Measurements from ENCODE around the gene TPSD1.
"Not testable (repeated sequence)": the region's sequence is repeated elsewhere in the genome, so short reads cannot be mapped to it uniquely, and the experiment has no call there.

The TPSD1 gene

GRCh38 chr16:1281517-1281916 lies 25.6 kb downstream of the TPSD1 start:
- DNase-seq (ENCODE audit: low read depth in 2 of 2) = no peak

- DNase-seq (ENCODE audit: low read depth in 2 of 2) = no peak
Observed at GRCh38 chr16:1282324-1282973, 26.6 kb downstream of the TPSD1 start.

- DNase-seq (ENCODE audit: low read depth in 2 of 2) = no peak
Observed at GRCh38 chr16:1283296-1283695, 27.4 kb downstream of the TPSD1 start.

GRCh38 chr16:1283996-1284616 lies 28.2 kb downstream of the TPSD1 start:
- DNase-seq (ENCODE audit: low read depth in 2 of 2) = no peak

GRCh38 chr16:1285669-1286512 lies 30.0 kb downstream of the TPSD1 start:
- no peak for DNase-seq (ENCODE audit: low read depth in 2 of 2)

- DNase-seq (ENCODE audit: low read depth in 2 of 2) = no peak
Observed at GRCh38 chr16:1286513-1287094, 30.7 kb downstream of the TPSD1 start.

GRCh38 chr16:1287982-1288670 lies 32.3 kb downstream of the TPSD1 start:
- no peak for DNase-seq (ENCODE audit: low read depth in 2 of 2)

DNA sequence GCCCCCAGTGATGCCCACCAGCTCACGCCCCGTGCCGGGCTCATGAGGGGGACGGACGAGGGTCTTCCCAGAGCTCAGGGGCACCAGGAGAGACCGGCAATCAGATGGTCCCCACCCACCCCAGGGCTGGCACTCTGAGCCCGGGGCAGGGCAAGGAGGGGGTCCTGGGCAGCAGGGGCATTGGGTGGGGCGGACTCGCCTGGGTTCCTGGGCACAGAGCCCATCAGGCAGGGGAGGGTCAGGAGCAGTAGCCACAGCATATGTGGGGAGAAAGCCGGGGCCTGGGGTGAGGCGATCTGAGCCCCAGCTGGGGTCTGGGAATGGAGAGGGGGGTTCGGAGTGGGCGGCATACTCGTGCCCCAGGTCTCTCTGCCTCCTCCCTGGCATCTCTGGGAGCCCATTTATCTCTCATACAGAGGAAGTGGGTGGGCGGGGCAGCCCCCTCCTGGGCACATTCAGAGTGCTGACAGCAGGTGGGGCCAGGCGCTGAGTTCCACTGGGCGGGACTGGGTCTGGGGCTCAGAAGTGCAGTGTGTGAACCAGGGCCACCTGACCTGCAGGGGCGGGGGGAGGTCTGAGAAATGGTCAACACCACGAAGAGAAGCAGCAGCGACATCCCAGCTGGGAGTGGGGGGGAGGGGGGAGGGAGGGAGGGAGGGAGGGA lies 33.1 kb downstream of the TPSD1 start:
- no peak for DNase-seq (ENCODE audit: low read depth in 2 of 2)

GRCh38 chr16:1289477-1289866 lies 33.6 kb downstream of the TPSD1 start:
- no peak for DNase-seq (ENCODE audit: low read depth in 2 of 2)

GRCh38 chr16:1290063-1290501 lies 34.2 kb downstream of the TPSD1 start:
- no peak for DNase-seq (ENCODE audit: low read depth in 2 of 2)

- no peak for DNase-seq (ENCODE audit: low read depth in 2 of 2)
Observed at GRCh38 chr16:1290860-1291575, 35.1 kb downstream of the TPSD1 start.

DNA sequence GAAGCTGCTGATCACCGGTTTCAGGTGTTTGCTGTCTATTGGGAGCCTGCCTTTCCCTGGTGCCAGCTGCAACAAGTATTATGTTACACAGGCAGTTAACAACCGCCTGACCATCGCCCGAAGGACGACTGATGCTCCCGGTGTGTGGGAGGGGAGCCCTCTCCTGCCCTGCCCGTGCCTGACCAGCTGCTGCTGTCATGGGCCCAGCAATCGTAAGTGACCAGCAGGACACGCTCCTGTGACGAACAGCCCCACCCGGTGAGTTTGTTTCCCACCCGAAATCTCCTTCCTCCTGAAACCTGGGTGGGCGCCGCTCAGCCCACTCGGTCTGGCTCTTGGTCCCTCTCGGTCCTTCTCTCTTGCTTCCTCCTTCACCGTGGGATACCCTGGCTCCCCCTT lies 35.7 kb downstream of the TPSD1 start:
- DNase-seq (ENCODE audit: low read depth in 2 of 2) = no peak

DNA sequence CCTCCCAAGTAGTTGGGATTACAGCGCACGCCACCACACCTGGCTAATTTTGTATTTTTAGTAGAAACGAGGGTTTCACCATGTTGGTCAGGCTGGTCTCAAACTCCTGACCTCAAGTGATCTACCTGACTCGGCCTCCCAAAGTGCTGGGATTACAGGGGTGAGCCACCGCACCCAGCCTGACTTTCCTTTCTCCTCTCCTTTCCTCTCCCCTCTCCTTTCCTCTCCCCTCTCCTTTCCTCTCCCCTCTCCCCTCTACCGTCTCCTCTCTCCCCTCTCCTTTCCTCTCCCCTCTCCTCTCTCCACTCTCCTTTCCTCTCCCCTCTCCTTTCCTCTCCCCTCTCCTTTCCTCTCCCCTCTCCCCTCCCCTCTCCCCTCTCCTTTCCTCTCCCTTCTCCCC lies 36.3 kb downstream of the TPSD1 start:
- DNase-seq (ENCODE audit: low read depth in 2 of 2) = not testable (repeated sequence)

GRCh38 chr16:1292808-1293207 lies 36.9 kb downstream of the TPSD1 start:
- not testable (repeated sequence) for DNase-seq (ENCODE audit: low read depth in 2 of 2)

GRCh38 chr16:1293921-1294656 lies 38.2 kb downstream of the TPSD1 start:
- DNase-seq (ENCODE audit: low read depth in 2 of 2) = no peak

GRCh38 chr16:1295465-1295864 lies 39.6 kb downstream of the TPSD1 start:
- no peak for DNase-seq (ENCODE audit: low read depth in 2 of 2)

GRCh38 chr16:1296688-1297017 lies 40.8 kb downstream of the TPSD1 start:
- not testable (repeated sequence) for DNase-seq (ENCODE audit: low read depth in 2 of 2)

- DNase-seq (ENCODE audit: low read depth in 2 of 2) = peak in 1 of 2 donors; percentile 39
Observed at GRCh38 chr16:1297018-1297696, 41.3 kb downstream of the TPSD1 start.

DNA sequence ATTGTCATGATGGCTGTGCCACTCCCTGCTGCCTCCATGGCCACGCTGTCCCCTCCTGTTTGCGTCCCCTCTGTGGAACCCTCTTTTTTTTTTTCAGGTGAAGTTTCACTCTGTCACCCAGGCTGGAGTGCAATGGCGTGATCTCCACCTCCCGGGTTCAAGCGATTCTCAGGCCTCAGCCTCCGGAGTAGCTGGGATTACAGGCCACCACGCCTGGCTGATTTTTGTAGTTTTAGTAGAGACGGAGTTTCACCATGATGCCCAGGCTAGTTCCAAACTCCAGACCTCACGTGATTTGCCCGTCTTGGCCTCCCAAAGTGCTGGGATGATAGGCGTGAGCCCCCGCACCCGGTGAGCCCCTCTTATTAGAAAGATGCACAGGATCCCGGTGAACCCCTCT lies 42.5 kb downstream of the TPSD1 start:
- no peak for DNase-seq (ENCODE audit: low read depth in 2 of 2)
